Suppressor macrophage (primary cell): ENCODE measurements around the gene GALK2.

Experiments used
- DNase-seq, 4 experiments: peaks; one replicate each; pipeline ENCODE4 v3.0.0-alpha.2; 2020 to 2022

The GALK2 gene

GRCh38 chr15:49286649-49287404 lies 116.8 kb downstream of the GALK2 start:
- DNase-seq: peak in 1 of 4 experiments; percentile 27

- no peak for DNase-seq
Measured at GRCh38 chr15:49287481-49287880, 117.4 kb downstream of the GALK2 start.

- no peak for DNase-seq
Measured at GRCh38 chr15:49288391-49288790, 118.3 kb downstream of the GALK2 start.

GRCh38 chr15:49290191-49290590 lies 120.1 kb downstream of the GALK2 start:
- DNase-seq: no peak

GRCh38 chr15:49293941-49294340 lies 123.9 kb downstream of the GALK2 start:
- no peak for DNase-seq

- DNase-seq: no peak
Measured at GRCh38 chr15:49296258-49296657, 126.2 kb downstream of the GALK2 start.

GRCh38 chr15:49297584-49297983 lies 127.5 kb downstream of the GALK2 start:
- no peak for DNase-seq

GRCh38 chr15:49300856-49301255 lies 130.8 kb downstream of the GALK2 start:
- DNase-seq: no peak

GRCh38 chr15:49301562-49301961 lies 131.5 kb downstream of the GALK2 start:
- DNase-seq: no peak

GRCh38 chr15:49303003-49303402 lies 133.0 kb downstream of the GALK2 start:
- DNase-seq: no peak

- DNase-seq: peak; percentile 27 to 73 (median 54)
Measured at GRCh38 chr15:49306551-49306950, 136.5 kb downstream of the GALK2 start.

- no peak for DNase-seq
Measured at GRCh38 chr15:49308686-49309085, 138.6 kb downstream of the GALK2 start.

GRCh38 chr15:49309889-49310288 lies 139.8 kb downstream of the GALK2 start:
- DNase-seq: no peak

GRCh38 chr15:49313650-49314049 lies 143.6 kb downstream of the GALK2 start:
- peak; percentile 19 to 81 (median 56) for DNase-seq

GRCh38 chr15:49314716-49315115 lies 144.7 kb downstream of the GALK2 start:
- DNase-seq: peak; percentile 9 to 58 (median 45)

- DNase-seq: no peak
Measured at GRCh38 chr15:49315391-49315823, 145.4 kb downstream of the GALK2 start.

- peak; percentile 23 to 52 (median 38) for DNase-seq
Measured at GRCh38 chr15:49320351-49320750, 150.3 kb downstream of the GALK2 start.

GRCh38 chr15:49323207-49323606 lies 153.2 kb downstream of the GALK2 start:
- DNase-seq: no peak

GRCh38 chr15:49327927-49328326 lies 157.9 kb downstream of the GALK2 start:
- DNase-seq: no peak

GRCh38 chr15:49328941-49329340 lies 158.9 kb downstream of the GALK2 start:
- DNase-seq: no peak

GRCh38 chr15:49330166-49330565 lies 160.1 kb downstream of the GALK2 start:
- no peak for DNase-seq

- no peak for DNase-seq
Measured at GRCh38 chr15:49331442-49331841, 161.4 kb downstream of the GALK2 start.

- DNase-seq: peak; percentile 11 to 47 (median 26)
Measured at GRCh38 chr15:49331951-49332350, 161.9 kb downstream of the GALK2 start.

GRCh38 chr15:49339656-49340055 lies 169.6 kb downstream of the GALK2 start:
- DNase-seq: no peak

GRCh38 chr15:49343546-49343945 lies 173.5 kb downstream of the GALK2 start:
- DNase-seq: no peak
